HG02970 (cell line): ENCODE measurements around the gene EIF1AY.
"Not testable (repeated sequence)": the region's sequence is repeated elsewhere in the genome, so short reads cannot be mapped to it uniquely, and the experiment has no call there.

Source experiments
- ATAC-seq: cut with Tn5 transposase; IDR thresholded peaks from one replicate; pipeline ENCODE4 v1.9.1; 2021; ENCODE audit warnings: mild to moderate bottlenecking, moderate library complexity, moderate number of reproducible peaks; ENCODE audit not compliant: unreplicated experiment, low FRiP score

The EIF1AY gene, protein sequence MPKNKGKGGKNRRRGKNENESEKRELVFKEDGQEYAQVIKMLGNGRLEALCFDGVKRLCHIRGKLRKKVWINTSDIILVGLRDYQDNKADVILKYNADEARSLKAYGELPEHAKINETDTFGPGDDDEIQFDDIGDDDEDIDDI

GRCh38 chrY:20575531-20576121, at the start of gene EIF1AY:
Gene EIF1AY (plus strand): TSS chrY:20575776. CDS start chrY:20575872, 96 bp downstream.
- no peak for ATAC-seq

DNA sequence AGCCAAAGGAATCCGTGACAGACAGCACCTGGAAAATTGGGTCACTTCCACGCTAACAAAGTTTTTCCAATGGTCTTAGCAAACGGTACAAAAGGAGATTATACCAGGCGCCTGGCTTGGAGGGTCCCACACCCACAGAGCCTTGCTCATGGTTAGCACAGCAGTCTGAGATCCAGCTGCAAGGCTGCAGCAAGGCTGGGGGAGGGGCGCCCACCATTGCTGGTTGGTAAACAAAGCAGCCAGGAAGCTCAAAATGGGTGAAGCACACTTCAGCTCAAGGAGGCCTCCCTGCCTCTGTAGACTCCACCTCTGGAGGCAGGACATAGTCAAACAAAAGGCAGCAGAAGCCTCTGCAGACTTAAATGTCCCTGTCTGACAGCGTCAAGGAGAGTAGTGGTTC, 47.1 kb upstream of the EIF1AY start:
- ATAC-seq: no peak

- ATAC-seq: no peak
Measured at GRCh38 chrY:20538186-20538585, 37.4 kb upstream of the EIF1AY start.

GRCh38 chrY:20538933-20539332, 36.6 kb upstream of the EIF1AY start:
- ATAC-seq: no peak

DNA sequence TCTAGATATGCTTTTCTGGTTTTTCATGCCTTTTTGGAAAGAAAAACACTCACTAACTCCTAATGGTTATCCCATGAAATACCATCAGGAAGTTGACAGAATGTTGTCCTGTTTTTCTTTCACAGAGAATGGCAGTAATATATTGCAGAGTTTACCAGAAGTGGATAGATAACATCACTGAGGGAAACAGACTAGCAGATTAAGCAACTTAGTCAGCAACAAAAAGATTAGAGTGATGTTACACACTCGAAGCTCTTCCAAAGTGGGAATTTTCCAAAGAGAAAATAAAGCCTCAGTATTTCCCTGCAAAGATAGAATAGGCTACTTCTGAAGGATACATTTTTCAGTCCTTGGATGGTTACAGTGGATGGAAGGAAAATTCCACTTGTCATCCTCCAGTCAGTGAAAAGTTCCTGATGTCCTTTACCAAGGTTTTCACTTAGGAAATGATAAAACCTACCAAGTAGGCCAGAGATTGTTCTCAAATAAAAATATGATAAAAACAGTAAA, 31.1 kb upstream of the EIF1AY start:
- no peak for ATAC-seq

DNA sequence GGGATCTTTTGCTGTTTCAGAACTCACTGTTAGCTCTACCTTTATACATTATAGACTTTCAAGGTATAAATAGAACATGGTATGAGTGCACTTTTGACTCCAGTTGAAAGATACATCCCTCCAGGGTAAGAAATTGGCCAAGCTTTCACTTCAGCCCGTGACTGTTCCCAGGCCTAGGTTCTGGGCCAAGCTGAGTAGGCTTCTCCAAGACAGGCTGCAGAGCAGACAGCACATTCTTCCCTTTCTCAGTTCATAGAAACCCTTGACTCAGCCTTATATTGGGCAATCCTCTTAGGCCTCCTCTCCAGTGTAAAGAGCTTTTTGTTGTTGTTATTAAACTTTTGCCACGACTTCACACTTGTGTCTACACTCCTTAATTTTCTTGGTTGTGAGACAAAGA, 29.5 kb upstream of the EIF1AY start:
- no peak for ATAC-seq

DNA sequence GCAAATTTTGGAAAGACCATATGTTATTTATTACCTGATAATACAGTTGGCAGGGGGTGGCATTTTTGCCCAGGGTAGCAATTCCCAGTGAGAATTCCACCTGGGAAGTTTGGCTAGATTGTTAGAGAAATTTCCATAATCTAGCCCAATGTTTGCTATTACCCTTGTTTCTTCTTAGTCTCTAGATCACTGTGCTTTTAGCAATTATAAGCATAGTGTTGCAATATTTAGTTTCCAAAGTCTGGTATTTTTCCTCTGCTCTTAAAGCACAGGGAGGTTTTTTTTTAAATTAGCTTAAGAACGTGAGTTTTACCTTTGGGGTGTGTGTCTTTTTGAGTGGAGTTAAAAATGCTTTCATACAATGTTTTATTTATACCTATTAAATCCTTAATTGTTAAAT, 26.3 kb upstream of the EIF1AY start:
- no peak for ATAC-seq

- no peak for ATAC-seq
Measured at GRCh38 chrY:20551840-20552239, 23.7 kb upstream of the EIF1AY start.

- not testable (repeated sequence) for ATAC-seq
Measured at GRCh38 chrY:20552764-20553323, 22.7 kb upstream of the EIF1AY start.

DNA sequence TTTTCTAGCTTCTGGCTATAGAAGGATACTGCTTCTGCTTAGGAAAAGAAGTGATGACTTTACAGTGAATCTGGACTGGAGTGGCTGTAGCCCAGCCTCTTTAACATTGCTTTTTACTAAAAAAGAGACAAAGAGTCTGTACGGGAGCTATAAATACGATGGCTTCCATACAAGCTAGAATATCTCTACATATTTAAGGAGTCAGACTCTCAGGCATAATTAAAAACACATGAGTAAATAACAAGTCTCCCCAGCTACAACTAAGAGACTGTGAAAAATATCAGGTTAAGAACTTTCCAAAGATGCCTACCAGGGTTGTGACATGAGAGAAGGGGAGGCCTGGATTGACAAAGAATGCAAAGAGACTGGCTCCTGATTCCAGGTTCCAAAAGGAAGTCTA, 19.8 kb upstream of the EIF1AY start:
- ATAC-seq: no peak

GRCh38 chrY:20558677-20559076, 16.9 kb upstream of the EIF1AY start:
- ATAC-seq: no peak

GRCh38 chrY:20559873-20560512, 15.6 kb upstream of the EIF1AY start:
- no peak for ATAC-seq

- no peak for ATAC-seq
Measured at GRCh38 chrY:20571306-20571705, 4.3 kb upstream of the EIF1AY start.

- ATAC-seq: no peak
Measured at GRCh38 chrY:20576506-20576905, 930 bp downstream of the EIF1AY start.

DNA sequence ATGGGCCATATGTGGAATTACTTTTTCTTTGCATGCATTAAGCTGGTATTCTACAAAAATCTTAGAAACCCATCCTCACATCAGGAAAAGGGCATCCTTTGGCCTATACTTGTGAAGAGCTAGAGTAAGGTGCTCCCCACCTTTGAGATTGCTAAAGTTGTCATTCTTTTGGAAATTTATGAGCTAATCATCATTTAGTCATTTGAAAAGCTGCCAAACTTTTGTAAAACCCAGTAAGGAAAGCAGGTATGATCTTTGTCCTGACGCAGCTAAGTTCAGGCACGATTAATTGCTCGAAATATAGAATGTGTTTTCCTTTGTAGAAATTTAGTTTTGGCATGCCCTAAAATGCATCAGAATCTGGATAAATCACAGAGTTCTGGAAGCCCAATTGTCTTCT, 2.6 kb downstream of the EIF1AY start:
- no peak for ATAC-seq

DNA sequence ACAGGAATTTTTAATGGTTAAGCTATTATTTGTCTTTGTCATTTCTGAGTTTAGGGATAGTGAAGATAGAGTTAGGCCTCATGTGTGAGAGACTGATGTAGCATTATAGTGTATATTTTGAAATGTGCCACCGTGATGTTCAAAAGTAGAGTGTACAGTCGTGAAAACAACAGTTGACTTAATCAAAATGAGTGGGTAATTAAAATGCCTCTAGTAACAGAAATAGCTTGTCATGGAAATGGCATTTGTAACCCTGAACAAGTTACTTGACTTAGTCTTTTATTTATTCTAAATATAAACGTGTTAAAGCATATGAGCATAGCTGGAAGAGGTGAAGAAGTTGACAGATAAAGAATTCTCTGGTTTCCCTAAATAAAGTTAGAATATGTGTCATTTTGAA, 6.1 kb downstream of the EIF1AY start:
- ATAC-seq: no peak

GRCh38 chrY:20586161-20586560, 10.6 kb downstream of the EIF1AY start:
- ATAC-seq: no peak
